Pancreas (tissue), 10 donors: ENCODE measurements around the gene DGKQ. TPM values are rescaled to one million over a fixed set of nuclear protein-coding genes. Genes with fewer than 3 reads are reported as not detected.
A peak's percentile ranks its signal among the peaks of the same experiment; 100 is the strongest.
"Not testable (repeated sequence)": the region's sequence is repeated elsewhere in the genome, so short reads cannot be mapped to it uniquely, and the experiment has no call there.

Experiments used
- ATAC-seq, 4 donors: fragments of 200-7000 bp; cut with Tn5 transposase; one replicate each; pipeline versions ENCODE4 v1.8.0 to v1.9.1; 2020; ENCODE audit warnings: mild to moderate bottlenecking in 4 of 4, moderate library complexity in 4 of 4
- DNase-seq, 6 donors: peaks; one replicate each; pipeline ENCODE4 v3.0.0-alpha.2; 2020
- FAIRE-seq: peaks from 2 replicates; lab custom pipeline; 2012; peaks lifted over from hg19 to GRCh38; lab: Jason Lieb, UNC
- H3K27ac ChIP-seq, 4 donors: fragments of 200-600 bp; sonication (generic); 1 replicate in 3 of 4; 2 replicates in 1 of 4; pipeline versions ENCODE4 v1.5.0 to v1.8.0; 2020
- H3K27me3 ChIP-seq, 4 donors: fragments of 200-600 bp; one replicate each; pipeline ENCODE4 v1.8.0; 2021
- H3K36me3 ChIP-seq, 3 donors: fragments of 200-600 bp; sonication (generic) in 1 of 3; one replicate each; pipeline versions ENCODE4 v1.5.0 to v1.8.0; 2020 to 2021
- H3K4me1 ChIP-seq, 3 donors: fragments of 200-600 bp; one replicate each; pipeline ENCODE4 v1.8.0; 2021
- H3K4me3 ChIP-seq, 4 donors: fragments of 200-600 bp; sonication (generic) in 2 of 4; one replicate each; pipeline versions ENCODE4 v1.5.0 to v1.8.0; 2020 to 2021
- H3K9me3 ChIP-seq, 4 donors: fragments of 200-600 bp; one replicate each; pipeline ENCODE4 v1.8.0; 2021
- WGBS, 2 donors: extraction: QIAGEN DNeasy Blood & Tissue Kit; methylation state at CpG; one replicate each; pipeline ENCODE4 v1.1.7; 2013; 5-methylcytosine and 5-hydroxymethylcytosine counted together
- intact Hi-C, 3 donors: fragments of 100-400 bp; cut with DNase I; formaldehyde crosslinking; loops; one replicate each; pipeline versions ENCODE4 v1.11.1 to v1.14.2; 2022
- polyA plus RNA-seq, 2 donors: library from polyadenylated mRNA; stranded (reverse); fragments of 200-250 nt; gene quantifications; one replicate each; pipeline ENCODE4 v1.2.3, GENCODE V29; 2013
- total RNA-seq, 6 donors: library from RNA; stranded (reverse); fragmentation: NEBNext Ultra II Directional in 4 of 6; extraction: Animal tissue kit (Norgen Biotek cat#: 25700) in 4 of 6; gene quantifications; one replicate each; pipeline versions ENCODE4 v1.2.1 to v1.2.4, GENCODE V29; 2021 to 2023
- TF ChIP-seq, protein P1 (sequence below), 4 donors: fragments of 200-600 bp; sonication (generic) in 3 of 4; IDR thresholded peaks; one replicate each; pipeline versions ENCODE4 v1.5.0 to v1.8.0; 2021; ENCODE audit warnings: antibody characterized with exemption in 4 of 4
- donor health status: healthy with polysubstance abuse.
- donor health status: DM: no; HTN: no; CAD: no; lungs with moderate emphysema.
- donor health status: DM: no; HTN: no; CAD: no.
- donor health status: control.
- donor health status: control.
- donor health status: Bipolar disorder and iron deficiency.
- donor health status: DM: yes; HTN: yes; CAD: no.
- donor health status: DM: no; HTN: no; CAD: no.
- donor health status: DM: no; HTN: no; CAD: no.
- donor health status: DM: yes; HTN: yes; CAD: no.

DGKQ gene
- total and polyA plus RNA-seq, 8 donors = 5.7 to 11.7 (median 9.0) TPM

DNA sequence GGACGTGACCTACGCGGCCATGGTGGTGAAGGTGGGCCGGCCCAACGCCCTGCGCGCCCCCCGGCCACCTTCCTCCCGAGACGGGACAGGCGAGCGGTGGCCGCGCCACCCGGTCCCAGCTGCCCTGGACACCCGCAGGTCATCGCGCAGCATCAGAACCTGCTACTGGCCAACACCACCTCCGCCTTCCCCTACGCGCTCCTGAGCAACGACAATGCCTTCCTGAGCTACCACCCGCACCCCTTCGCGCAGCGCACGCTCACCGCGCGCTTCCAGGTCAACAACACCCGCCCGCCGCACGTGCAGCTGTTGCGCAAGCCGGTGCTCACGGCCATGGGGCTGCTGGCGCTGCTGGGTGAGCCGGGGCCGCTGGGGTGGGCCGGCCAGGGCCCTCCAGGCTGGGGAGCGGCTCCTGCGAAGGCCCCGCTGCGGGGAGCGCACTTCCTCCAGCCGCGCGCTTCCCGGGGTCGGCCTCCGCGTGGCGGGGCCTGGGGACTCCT, 28.8 kb upstream of the DGKQ start:
- intact Hi-C loops = no loop called here
- DNase-seq (peak in 2 of 6 donors; percentile 69 to 83), ATAC-seq (peak; percentile 40 to 67 (median 60)), FAIRE-seq (no peak)
- Histone ChIP-seq H3K27me3 (peaks cover 0 to 18% (median 5%) of the 10 kb centered on the region in 4 donors), H3K9me3 (no peaks in the 10 kb centered on the region), H3K27ac (no peak overlapping the region), H3K4me3 (peak overlapping the region in 1 of 4 donors; percentile 10), H3K36me3 (no peaks in the 10 kb centered on the region), H3K4me1 (peaks cover 6 to 15% (median 11%) of the 10 kb centered on the region in 3 donors)
- TF ChIP-seq, protein P1, sequence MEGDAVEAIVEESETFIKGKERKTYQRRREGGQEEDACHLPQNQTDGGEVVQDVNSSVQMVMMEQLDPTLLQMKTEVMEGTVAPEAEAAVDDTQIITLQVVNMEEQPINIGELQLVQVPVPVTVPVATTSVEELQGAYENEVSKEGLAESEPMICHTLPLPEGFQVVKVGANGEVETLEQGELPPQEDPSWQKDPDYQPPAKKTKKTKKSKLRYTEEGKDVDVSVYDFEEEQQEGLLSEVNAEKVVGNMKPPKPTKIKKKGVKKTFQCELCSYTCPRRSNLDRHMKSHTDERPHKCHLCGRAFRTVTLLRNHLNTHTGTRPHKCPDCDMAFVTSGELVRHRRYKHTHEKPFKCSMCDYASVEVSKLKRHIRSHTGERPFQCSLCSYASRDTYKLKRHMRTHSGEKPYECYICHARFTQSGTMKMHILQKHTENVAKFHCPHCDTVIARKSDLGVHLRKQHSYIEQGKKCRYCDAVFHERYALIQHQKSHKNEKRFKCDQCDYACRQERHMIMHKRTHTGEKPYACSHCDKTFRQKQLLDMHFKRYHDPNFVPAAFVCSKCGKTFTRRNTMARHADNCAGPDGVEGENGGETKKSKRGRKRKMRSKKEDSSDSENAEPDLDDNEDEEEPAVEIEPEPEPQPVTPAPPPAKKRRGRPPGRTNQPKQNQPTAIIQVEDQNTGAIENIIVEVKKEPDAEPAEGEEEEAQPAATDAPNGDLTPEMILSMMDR (IDR thresholded peaks at IDR 0.05) = no peak
- 3 to 4% methylated on average over 41 to 54 of the region's 54 CpGs for WGBS, 2 donors

- DNase-seq (peak in 2 of 6 donors; percentile 34 to 77), FAIRE-seq (no peak), ATAC-seq (no peak)
- peaks cover 0 to 18% (median 5%) of the 10 kb centered on the region in 4 donors for H3K27me3 ChIP-seq
- intact Hi-C loops = no loop called here
- WGBS, 2 donors = 30 to 45% methylated on average over 32 to 48 of the region's 48 CpGs
- TF ChIP-seq, protein P1 (IDR thresholded peaks at IDR 0.05) = no peak
- H3K27ac ChIP-seq = no peak overlapping the region
- peaks cover 6 to 15% (median 11%) of the 10 kb centered on the region in 3 donors for H3K4me1 ChIP-seq
- H3K36me3 ChIP-seq = no peaks in the 10 kb centered on the region
- H3K9me3 ChIP-seq = no peaks in the 10 kb centered on the region
- H3K4me3 ChIP-seq = no peak overlapping the region
Measured at GRCh38 chr4:1001561-1002130, 28.3 kb upstream of the DGKQ start.

DNA sequence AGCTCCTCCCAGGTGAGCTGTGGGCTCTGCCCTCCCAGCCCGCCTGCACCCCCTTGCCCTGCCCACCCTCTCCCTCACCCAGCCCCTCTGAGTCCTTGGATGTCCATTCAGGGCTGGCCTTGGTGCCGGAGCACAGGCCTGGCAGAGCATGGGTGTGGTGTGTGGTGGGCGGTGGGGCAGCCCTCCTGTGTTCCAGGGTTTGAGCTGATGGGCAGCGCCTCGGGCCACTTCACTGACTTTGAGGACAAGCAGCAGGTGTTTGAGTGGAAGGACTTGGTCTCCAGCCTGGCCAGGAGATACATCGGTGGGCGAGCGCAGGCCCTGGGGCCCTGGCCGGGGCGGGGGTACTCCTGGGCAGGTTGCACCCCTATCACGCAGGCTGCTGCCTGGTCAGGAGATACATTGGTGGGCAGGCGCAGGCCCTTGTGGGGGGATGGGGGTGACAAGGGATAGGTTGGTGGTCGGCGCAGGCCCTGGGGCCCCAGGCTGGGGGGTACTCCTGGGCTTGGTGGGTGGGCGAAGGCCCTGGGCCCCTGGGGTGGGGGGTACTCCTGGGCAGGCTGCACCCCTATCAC, 27.4 kb upstream of the DGKQ start:
- H3K4me1 ChIP-seq = peaks cover 6 to 15% (median 11%) of the 10 kb centered on the region in 3 donors
- no peaks in the 10 kb centered on the region for H3K36me3 ChIP-seq
- 78 to 83% methylated on average over 14 to 15 of the region's 15 CpGs for WGBS, 2 donors
- FAIRE-seq (no peak), DNase-seq (peak in 2 of 6 donors; percentile 39 to 85), ATAC-seq (no peak)
- no peak overlapping the region for H3K27ac ChIP-seq
- TF ChIP-seq, protein P1 (IDR thresholded peaks at IDR 0.05) = no peak
- peaks cover 0 to 18% (median 5%) of the 10 kb centered on the region in 4 donors for H3K27me3 ChIP-seq
- intact Hi-C loops = no loop called here
- no peaks in the 10 kb centered on the region for H3K9me3 ChIP-seq
- no peak overlapping the region for H3K4me3 ChIP-seq

GRCh38 chr4:999882-1000425, 26.6 kb upstream of the DGKQ start:
- Histone ChIP-seq H3K27me3 (peaks cover 0 to 18% (median 5%) of the 10 kb centered on the region in 4 donors), H3K9me3 (no peaks in the 10 kb centered on the region), H3K36me3 (no peaks in the 10 kb centered on the region), H3K27ac (no peak overlapping the region), H3K4me1 (peaks cover 6 to 15% (median 11%) of the 10 kb centered on the region in 3 donors), H3K4me3 (no peak overlapping the region)
- no peak for ATAC-seq
- TF ChIP-seq, protein P1 (IDR thresholded peaks at IDR 0.05) = no peak
- intact Hi-C loops = no loop called here
- DNase-seq = peak in 1 of 6 donors; percentile 51
- 46 to 56% methylated on average over 16 to 18 of the region's 18 CpGs for WGBS, 2 donors
- no peak for FAIRE-seq

DNA sequence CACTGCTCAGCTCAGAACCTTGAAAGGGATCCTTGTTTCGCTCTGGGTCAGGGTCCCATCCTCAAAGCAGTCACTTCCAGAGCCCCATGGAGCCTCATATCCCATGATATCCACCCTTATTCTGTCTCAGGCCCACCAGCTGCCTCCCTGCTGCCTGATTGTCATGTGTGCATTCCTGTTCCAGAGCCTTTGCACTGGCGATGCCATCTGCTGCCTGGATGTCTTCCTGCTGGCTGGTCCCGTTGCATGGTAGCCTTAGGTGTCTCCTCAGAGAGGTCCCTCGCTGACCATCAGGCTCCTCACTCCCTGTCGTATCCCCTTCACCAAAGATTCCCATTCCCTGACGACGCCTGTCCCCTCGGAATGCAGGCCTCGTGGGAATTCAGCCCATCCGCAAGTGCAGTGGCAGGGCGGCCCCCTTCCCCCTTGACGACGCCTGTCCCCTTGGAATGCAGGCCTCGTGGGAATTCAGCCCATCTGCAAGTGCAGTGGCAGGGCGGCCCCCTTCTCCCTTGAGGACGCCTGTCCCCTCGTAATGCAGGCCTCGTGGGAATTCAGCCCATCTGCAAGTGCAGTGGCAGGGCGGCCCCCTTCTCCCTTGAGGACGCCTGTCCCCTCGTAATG, 26.0 kb upstream of the DGKQ start:
- peaks cover 0 to 18% (median 5%) of the 10 kb centered on the region in 4 donors for H3K27me3 ChIP-seq

More for the DNA sequence above, 26.0 kb upstream of the DGKQ start:
- H3K4me3 ChIP-seq, H3K36me3 ChIP-seq, intact Hi-C loops, FAIRE-seq, H3K9me3 ChIP-seq, ATAC-seq, H3K27ac ChIP-seq: not testable (repeated sequence)
- peaks cover 6 to 15% (median 11%) of the 10 kb centered on the region in 3 donors for H3K4me1 ChIP-seq
- DNase-seq = peak in 2 of 6 donors; percentile 24 to 35
- 42 to 57% methylated on average over 15 to 17 of the region's 21 CpGs for WGBS, 2 donors
